ENCODE measurements around the gene NTHL1.

The NTHL1 gene

DNA sequence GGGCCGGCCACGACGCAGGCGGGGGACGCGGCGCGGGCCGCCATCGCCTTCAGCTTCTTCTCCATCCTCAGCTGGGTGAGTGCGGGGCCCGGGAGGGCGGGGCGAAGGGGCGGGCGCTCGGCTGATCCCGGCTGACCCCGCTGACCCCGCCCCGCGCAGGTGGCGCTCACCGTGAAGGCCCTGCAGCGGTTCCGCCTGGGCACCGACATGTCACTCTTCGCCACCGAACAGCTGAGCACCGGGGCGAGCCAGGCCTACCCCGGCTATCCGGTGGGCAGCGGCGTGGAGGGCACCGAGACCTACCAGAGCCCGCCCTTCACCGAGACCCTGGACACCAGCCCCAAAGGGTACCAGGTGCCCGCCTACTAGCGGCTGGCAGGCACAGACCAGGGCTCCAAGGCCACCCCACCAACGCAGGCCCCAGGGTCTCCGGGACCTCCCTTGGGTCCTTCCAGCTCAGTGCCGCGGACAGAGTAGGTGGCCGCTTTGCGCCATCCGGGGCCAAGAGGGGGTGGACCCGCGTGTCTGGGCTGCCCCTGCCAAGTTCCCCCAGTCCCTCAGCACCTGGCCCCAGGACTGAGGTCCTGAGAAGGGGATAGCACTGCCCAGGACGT lies 54.8 kb downstream of the NTHL1 start:
- H3K27me3 Mint-ChIP-seq = peaks cover 9% of the 10 kb centered on the region
- H3K4me3 Mint-ChIP-seq = no peak overlapping the region
- no peak overlapping the region for H3K27ac Mint-ChIP-seq
- no peaks in the 10 kb centered on the region for H3K9me3 Mint-ChIP-seq
- peaks cover 21% of the 10 kb centered on the region for H3K4me1 Mint-ChIP-seq
- peaks cover 2% of the 10 kb centered on the region for H3K36me3 Mint-ChIP-seq

DNA sequence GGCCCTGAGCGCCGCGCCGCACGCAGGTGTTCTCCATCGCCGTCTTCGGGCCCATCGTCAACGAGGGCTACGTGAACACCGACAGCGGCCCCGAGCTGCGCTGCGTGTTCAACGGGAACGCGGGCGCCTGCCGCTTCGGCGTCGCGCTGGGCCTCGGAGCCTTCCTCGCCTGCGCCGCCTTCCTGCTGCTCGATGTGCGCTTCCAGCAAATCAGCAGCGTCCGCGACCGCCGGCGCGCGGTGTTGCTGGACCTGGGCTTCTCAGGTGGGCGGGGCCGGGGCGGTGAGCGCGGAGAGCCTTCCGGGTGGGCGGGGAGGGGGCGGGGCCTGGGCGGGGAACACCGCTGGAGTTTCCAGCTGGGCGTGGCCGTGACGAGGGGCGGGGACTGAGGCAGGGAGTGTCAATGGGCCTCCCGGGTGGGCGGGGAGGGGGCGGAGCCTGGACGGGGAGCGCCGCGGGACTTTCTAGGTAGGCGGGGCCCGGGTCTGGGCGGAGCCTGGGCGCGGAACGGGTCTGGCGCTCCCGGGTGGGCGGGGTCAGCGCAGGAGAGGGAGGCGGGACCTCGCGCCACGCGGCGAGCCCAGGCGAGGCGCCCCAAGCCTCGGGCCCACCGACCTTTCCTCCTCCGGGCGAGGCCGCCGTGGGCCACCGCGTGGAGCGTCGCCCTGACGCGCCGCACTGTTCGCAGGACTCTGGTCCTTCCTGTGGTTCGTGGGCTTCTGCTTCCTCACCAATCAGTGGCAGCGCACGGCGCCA lies 55.5 kb downstream of the NTHL1 start:
- Mint-ChIP-seq H3K36me3 (no peaks in the 10 kb centered on the region), H3K9me3 (no peaks in the 10 kb centered on the region), H3K27ac (no peak overlapping the region), H3K4me3 (peak overlapping the region; percentile 77), H3K27me3 (peaks cover 9% of the 10 kb centered on the region), H3K4me1 (peaks cover 21% of the 10 kb centered on the region)

DNA sequence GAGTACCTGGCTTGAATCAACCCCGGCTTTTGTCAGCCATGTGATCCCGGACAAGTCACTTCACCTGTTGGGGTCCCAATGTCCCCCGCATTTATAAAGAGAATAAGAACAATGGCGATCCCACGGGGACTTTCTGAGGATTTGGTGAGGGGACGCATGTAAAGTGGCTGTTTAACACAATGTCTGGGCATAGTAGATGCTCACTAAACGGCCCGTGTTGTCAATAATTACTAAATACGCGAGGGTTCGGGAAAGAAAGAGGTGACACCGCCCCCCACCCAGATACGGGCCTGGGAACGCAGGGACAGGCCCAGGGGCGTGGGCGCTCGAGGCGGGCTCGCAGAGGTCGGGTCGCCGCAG lies 56.1 kb downstream of the NTHL1 start:
- Mint-ChIP-seq H3K27ac (no peak overlapping the region), H3K4me3 (peak overlapping the region; percentile 77), H3K9me3 (no peaks in the 10 kb centered on the region), H3K4me1 (peaks cover 21% of the 10 kb centered on the region), H3K36me3 (peaks cover 2% of the 10 kb centered on the region), H3K27me3 (peaks cover 9% of the 10 kb centered on the region)

DNA sequence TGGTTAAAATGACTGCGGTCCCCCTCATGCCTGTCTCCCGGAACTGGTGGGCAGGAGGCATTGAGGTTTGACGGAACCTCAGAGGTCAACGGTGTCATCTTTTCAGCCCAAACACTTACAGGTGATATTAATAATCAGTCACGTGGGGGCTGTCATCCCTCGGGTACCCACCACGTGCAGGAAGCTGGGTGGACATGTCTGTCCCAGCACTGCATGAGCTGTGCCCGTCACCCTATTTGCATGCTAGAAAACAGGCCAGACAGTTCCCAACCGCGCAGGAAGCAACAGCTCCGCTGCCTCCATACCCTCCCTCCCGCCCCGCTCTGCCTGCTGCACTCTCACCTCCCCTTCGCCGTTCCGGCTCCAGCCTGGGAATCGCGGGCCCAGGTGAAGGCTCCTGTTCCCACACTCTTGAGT lies 56.5 kb downstream of the NTHL1 start:
- Mint-ChIP-seq H3K36me3 (peaks cover 3% of the 10 kb centered on the region), H3K4me3 (peak overlapping the region; percentile 77), H3K9me3 (no peaks in the 10 kb centered on the region), H3K27me3 (peaks cover 9% of the 10 kb centered on the region), H3K27ac (peak overlapping the region; percentile 30), H3K4me1 (peaks cover 21% of the 10 kb centered on the region)

DNA sequence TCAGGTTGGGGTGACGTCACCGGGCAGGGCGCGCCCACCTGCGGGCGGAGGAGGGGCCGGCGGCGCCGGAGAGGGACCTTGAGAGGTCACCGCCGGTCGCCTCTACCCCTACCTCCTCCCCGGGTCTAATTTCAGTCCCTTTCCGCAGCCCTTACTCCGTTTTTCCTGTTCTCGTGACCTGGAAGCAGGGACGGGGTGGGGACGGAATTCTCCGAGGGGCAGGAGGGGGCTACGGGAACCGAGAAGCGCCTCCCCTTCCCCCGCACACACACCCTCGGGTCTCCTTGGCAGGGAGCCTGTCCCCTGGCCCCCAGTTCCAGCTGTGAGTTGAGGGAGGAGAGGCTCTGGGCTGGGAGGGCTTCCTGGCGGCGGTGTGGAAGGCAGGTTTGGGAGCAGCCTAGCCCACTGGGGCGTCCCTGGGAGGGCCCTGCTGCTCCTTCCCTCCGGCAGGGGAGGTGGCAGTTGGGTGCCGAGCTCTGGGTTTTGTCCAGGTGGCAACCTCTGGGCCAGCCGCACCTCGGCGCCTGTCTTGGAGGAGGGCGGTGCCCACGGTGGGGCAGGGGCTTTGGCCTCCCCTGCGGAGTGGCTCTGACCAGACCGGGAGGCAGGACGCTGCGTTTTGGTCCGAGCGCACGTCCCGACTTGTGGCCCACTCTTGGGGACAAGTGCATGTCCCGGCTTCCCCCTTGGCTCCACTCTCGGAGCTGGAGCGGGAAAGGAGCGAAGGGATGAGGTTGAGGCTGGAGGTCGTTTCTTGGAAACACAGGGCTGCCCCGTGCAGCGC lies 57.1 kb downstream of the NTHL1 start:
- Mint-ChIP-seq H3K27me3 (peaks cover 9% of the 10 kb centered on the region), H3K4me1 (peaks cover 21% of the 10 kb centered on the region), H3K4me3 (peak overlapping the region; percentile 77), H3K36me3 (peaks cover 3% of the 10 kb centered on the region), H3K9me3 (no peaks in the 10 kb centered on the region), H3K27ac (no peak overlapping the region)

DNA sequence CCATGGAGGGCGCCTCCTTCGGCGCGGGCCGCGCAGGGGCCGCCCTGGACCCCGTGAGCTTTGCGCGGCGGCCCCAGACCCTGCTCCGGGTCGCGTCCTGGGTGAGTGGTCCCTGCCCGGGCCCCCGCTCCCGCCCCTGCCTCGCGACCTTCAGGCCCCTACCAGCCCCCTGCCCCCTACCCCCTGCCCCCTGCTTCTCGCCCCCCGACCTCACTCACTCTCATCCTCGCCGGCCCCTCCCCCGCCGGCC lies 57.6 kb downstream of the NTHL1 start:
- H3K27me3 Mint-ChIP-seq = peaks cover 9% of the 10 kb centered on the region
- no peaks in the 10 kb centered on the region for H3K9me3 Mint-ChIP-seq
- H3K36me3 Mint-ChIP-seq = peaks cover 3% of the 10 kb centered on the region
- peaks cover 24% of the 10 kb centered on the region for H3K4me1 Mint-ChIP-seq
- H3K4me3 Mint-ChIP-seq = no peak overlapping the region
- H3K27ac Mint-ChIP-seq = no peak overlapping the region
